Activated T-cell treated with anti-CD3 and anti-CD28 coated beads, Interleukin-2, amount 50 U/mL, for 72 hours (primary cell): ENCODE results near the gene PCID2. TPM values are rescaled to one million over a fixed set of nuclear protein-coding genes. Genes with fewer than 3 reads are reported as not detected.

Source experiments
- ATAC-seq, 2 donors: fragments of 150-1000 bp; cut with Tn5 transposase; replicated peaks in 1 of 2; 2 replicates each; pipeline ENCODE4 v1.10.0; 2021; ENCODE audit warnings: moderate library complexity in 2 of 2, mild to moderate bottlenecking in 1 of 2
- DNase-seq, 2 donors: peaks; one replicate each; pipeline ENCODE4 v3.0.0; 2021 to 2022; ENCODE audit warnings: mixed read lengths in 1 of 2
- H3K27ac Mint-ChIP-seq: one replicate; pipeline ENCODE4 v1.8.0; 2022; ENCODE audit warnings: mild to moderate bottlenecking, moderate library complexity, mixed read lengths
- H3K27me3 Mint-ChIP-seq: one replicate; pipeline ENCODE4 v1.8.0; 2022; ENCODE audit warnings: low read depth, mixed read lengths
- H3K36me3 Mint-ChIP-seq, 2 donors: one replicate each; pipeline ENCODE4 v1.8.0; 2022; ENCODE audit warnings: mixed read lengths in 2 of 2, mild to moderate bottlenecking in 1 of 2; ENCODE audit not compliant: insufficient read depth in 2 of 2
- H3K4me1 Mint-ChIP-seq: one replicate; pipeline ENCODE4 v1.8.0; 2022; ENCODE audit warnings: low read depth, mixed read lengths
- H3K4me3 Mint-ChIP-seq, 2 donors: one replicate each; pipeline ENCODE4 v1.8.0; 2022; ENCODE audit warnings: mild to moderate bottlenecking in 2 of 2, mixed read lengths in 2 of 2, moderate library complexity in 2 of 2
- H3K9me3 Mint-ChIP-seq, 2 donors: one replicate each; pipeline ENCODE4 v1.8.0; 2022; ENCODE audit warnings: mixed read lengths in 2 of 2
- total RNA-seq, 2 donors: library from RNA; stranded (reverse); gene quantifications; one replicate each; pipeline ENCODE4 v1.2.3, GENCODE V29; 2022

Gene PCID2
- total RNA-seq, 2 donors from 2014 or later, result 76.8 to 83.1 TPM

DNA sequence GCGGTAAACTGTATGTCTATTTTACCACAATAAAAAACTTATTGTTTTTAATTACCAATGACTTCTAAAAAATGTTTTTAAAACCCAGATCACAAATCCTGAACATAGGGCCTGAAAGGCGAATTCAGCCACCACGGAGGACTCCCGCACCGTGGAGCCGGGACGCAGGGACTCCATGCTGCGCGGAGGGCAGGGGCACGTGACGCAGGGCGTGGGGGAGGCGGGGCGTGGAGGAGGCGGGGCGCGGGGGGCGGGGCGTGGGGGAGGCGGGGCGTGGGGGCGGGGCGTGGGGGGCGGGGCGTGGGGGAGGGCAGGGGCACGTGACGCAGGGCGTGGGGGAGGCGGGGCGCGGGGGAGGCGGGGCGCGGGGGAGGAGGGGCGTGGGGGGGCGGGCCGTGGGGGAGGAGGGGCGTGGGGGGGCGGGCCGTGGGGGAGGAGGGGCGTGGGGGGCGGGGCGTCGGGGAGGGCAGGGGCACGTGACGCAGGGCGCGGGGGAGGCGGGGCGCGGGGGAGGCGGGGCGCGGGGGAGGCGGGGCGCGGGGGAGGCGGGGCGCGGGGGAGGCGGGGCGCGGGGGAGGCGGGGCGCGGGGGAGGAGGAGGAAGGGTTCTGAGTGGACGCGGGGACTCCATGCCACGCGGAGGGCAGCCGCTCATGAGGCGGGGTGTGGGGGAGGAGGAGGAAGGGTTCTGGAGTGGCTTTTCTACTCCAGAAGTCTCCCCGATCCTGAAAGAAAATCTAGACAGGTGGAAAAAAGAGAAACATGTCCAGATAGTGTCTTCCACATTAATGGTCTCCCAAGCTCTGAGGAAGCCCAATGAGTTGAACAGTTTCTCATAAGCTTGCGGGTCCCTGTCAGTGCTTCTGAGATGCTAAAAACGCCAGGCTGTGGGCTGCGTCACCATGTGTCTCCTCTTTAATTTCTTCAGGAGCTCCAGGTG is 54.4 kb downstream of the PCID2 start:
- Mint-ChIP-seq H3K27ac (no peak overlapping the region), H3K36me3 (peaks cover 14 to 18% of the 10 kb centered on the region in 2 donors), H3K27me3 (peaks cover 10% of the 10 kb centered on the region), H3K4me3 (peak overlapping the region; percentile 76 to 84), H3K9me3 (peaks cover 10% of the 10 kb centered on the region in 2 donors), H3K4me1 (peaks cover 11% of the 10 kb centered on the region)
- ATAC-seq (peak; percentile 72 to 83), DNase-seq (peak; percentile 64 to 67)

GRCh38 chr13:113152984-113153809 is 55.3 kb downstream of the PCID2 start:
- DNase-seq, result peak; percentile 21 to 25
- H3K4me3 Mint-ChIP-seq, result peak overlapping the region; percentile 84
- peak overlapping the region; percentile 26 for H3K27ac Mint-ChIP-seq
- ATAC-seq, result peak; percentile 40 to 52
- H3K9me3 Mint-ChIP-seq, result peaks cover 10% of the 10 kb centered on the region in 2 donors
- H3K4me1 Mint-ChIP-seq, result peaks cover 11% of the 10 kb centered on the region
- peaks cover 10% of the 10 kb centered on the region for H3K27me3 Mint-ChIP-seq
- peaks cover 14 to 18% of the 10 kb centered on the region in 2 donors for H3K36me3 Mint-ChIP-seq

DNA sequence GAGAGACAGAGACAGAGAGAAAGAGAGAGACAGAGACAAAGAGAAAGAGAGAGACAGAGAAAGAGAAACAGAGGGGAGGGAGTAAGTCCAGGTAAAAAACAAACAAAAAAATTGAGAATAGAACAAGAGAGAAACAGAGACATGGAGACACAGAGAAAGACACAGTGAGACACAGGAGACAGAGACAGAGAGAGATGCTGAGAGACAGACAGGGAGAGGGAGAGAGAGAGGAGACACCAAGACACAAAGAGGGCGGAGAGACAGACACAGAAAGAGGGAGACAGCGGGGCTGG is 55.8 kb downstream of the PCID2 start:
- peaks cover 10% of the 10 kb centered on the region in 2 donors for H3K9me3 Mint-ChIP-seq
- DNase-seq (no peak), ATAC-seq (no peak)
- H3K4me1 Mint-ChIP-seq, result peaks cover 11% of the 10 kb centered on the region
- H3K36me3 Mint-ChIP-seq, result peaks cover 14 to 18% of the 10 kb centered on the region in 2 donors
- H3K27ac Mint-ChIP-seq, result peak overlapping the region; percentile 10
- H3K4me3 Mint-ChIP-seq, result peak overlapping the region; percentile 84
- H3K27me3 Mint-ChIP-seq, result peaks cover 10% of the 10 kb centered on the region

DNA sequence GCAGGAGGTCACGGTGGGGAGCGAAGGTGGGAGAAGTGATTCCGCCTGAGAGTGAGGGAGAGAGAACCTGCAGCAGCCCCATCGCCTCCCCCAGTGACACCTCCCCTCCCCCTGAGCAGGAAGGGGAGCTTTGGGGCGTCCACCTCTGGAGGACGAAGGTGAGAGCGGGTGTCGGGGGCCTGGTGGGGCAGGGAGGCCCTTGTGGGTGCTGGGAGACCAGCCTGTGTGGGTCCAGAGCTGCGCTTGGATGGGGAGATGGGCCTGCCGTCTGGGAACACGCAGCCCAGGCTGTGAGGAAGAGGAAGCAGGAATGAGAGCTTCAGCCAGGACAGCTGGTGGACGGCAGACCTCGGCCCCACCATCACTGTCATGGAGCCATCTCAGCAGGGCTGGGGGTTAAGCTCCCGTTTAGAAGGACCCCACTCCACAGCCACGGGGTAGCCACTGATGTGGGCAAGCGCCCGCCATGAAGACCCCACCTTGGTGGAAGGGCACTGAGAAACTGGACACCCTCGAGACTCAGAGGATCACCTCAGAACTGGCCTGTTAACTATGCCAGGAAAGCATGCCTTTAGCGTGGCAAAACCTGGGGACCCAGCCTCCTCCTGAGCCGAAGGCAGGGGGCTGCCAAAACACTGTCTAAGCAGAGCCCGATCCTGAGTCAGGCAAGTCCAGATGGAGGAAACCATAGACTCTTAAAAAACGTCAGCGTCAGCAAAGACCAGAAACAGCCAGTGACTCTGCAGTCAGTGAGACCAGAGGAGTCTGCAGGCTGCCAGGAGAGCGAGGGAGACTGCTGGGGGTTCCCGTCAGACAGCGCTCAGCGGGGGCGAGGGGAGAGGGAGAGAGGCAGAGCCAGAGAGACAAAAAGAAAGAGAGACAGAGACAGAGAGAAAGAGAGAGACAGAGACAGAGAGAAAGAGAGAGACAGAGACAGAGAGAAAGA is 56.5 kb downstream of the PCID2 start:
- peaks cover 14% of the 10 kb centered on the region in 2 donors for H3K36me3 Mint-ChIP-seq
- H3K27ac Mint-ChIP-seq, result no peak overlapping the region
- DNase-seq, result peak in 1 of 2 donors; percentile 17
- H3K27me3 Mint-ChIP-seq, result peaks cover 10% of the 10 kb centered on the region
- H3K4me1 Mint-ChIP-seq, result peaks cover 11% of the 10 kb centered on the region
- H3K4me3 Mint-ChIP-seq, result peak overlapping the region; percentile 84
- ATAC-seq, result peak; percentile 39 to 46
- H3K9me3 Mint-ChIP-seq, result peaks cover 8 to 10% of the 10 kb centered on the region in 2 donors

- Mint-ChIP-seq H3K36me3 (peaks cover 13 to 14% of the 10 kb centered on the region in 2 donors), H3K27ac (no peak overlapping the region), H3K4me1 (peaks cover 14% of the 10 kb centered on the region), H3K27me3 (peaks cover 10% of the 10 kb centered on the region), H3K9me3 (peaks cover 8 to 10% of the 10 kb centered on the region in 2 donors), H3K4me3 (peak overlapping the region; percentile 21 to 56)
- ATAC-seq (no peak), DNase-seq (no peak)
Observed at GRCh38 chr13:113150550-113151365, 57.7 kb downstream of the PCID2 start.

GRCh38 chr13:113149711-113150549 is 58.5 kb downstream of the PCID2 start:
- H3K4me1 Mint-ChIP-seq, result peaks cover 22% of the 10 kb centered on the region
- H3K27me3 Mint-ChIP-seq, result peaks cover 10% of the 10 kb centered on the region
- ATAC-seq, result no peak
- H3K9me3 Mint-ChIP-seq, result peaks cover 5 to 6% of the 10 kb centered on the region in 2 donors
- peaks cover 10 to 11% of the 10 kb centered on the region in 2 donors for H3K36me3 Mint-ChIP-seq
- no peak for DNase-seq
- no peak overlapping the region for H3K4me3 Mint-ChIP-seq
- no peak overlapping the region for H3K27ac Mint-ChIP-seq

DNA sequence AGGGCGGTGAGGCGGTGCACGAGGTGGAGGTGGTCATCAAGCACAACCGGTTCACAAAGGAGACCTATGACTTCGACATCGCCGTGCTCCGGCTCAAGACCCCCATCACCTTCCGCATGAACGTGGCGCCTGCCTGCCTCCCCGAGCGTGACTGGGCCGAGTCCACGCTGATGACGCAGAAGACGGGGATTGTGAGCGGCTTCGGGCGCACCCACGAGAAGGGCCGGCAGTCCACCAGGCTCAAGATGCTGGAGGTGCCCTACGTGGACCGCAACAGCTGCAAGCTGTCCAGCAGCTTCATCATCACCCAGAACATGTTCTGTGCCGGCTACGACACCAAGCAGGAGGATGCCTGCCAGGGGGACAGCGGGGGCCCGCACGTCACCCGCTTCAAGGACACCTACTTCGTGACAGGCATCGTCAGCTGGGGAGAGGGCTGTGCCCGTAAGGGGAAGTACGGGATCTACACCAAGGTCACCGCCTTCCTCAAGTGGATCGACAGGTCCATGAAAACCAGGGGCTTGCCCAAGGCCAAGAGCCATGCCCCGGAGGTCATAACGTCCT is 59.4 kb downstream of the PCID2 start:
- Mint-ChIP-seq H3K9me3 (peaks cover 4 to 5% of the 10 kb centered on the region in 2 donors), H3K4me3 (no peak overlapping the region), H3K36me3 (peaks cover 9 to 10% of the 10 kb centered on the region in 2 donors), H3K4me1 (peaks cover 23% of the 10 kb centered on the region), H3K27me3 (peaks cover 10% of the 10 kb centered on the region), H3K27ac (no peak overlapping the region)
- ATAC-seq, result no peak
- no peak for DNase-seq

GRCh38 chr13:113148407-113148806 is 60.1 kb downstream of the PCID2 start:
- ATAC-seq (no peak), DNase-seq (no peak)
- peaks cover 10% of the 10 kb centered on the region for H3K27me3 Mint-ChIP-seq
- no peak overlapping the region for H3K27ac Mint-ChIP-seq
- peaks cover 23% of the 10 kb centered on the region for H3K4me1 Mint-ChIP-seq
- peaks cover 7 to 10% of the 10 kb centered on the region in 2 donors for H3K36me3 Mint-ChIP-seq
- H3K4me3 Mint-ChIP-seq, result no peak overlapping the region
- peaks cover 4 to 5% of the 10 kb centered on the region in 2 donors for H3K9me3 Mint-ChIP-seq

DNA sequence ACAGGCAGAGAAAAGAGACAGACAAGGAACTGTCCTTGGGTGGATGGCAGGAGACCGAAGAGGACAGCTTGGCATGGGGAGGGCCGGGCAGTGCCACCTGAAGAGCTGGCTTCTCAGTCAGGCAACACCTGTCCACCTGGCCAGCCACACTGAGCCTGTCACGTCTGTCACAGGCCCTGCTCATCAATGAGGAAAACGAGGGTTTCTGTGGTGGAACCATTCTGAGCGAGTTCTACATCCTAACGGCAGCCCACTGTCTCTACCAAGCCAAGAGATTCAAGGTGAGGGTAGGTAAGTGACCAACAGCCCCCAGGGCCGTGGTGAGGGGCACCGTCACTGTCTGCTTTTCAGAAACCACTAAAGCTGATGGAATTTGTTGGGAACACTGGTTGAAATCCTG is 61.3 kb downstream of the PCID2 start:
- DNase-seq, result no peak
- Mint-ChIP-seq H3K27me3 (peaks cover 2% of the 10 kb centered on the region), H3K36me3 (peaks cover 5 to 7% of the 10 kb centered on the region in 2 donors), H3K4me3 (no peak overlapping the region), H3K4me1 (peaks cover 14% of the 10 kb centered on the region), H3K27ac (no peak overlapping the region), H3K9me3 (peaks cover 4 to 5% of the 10 kb centered on the region in 2 donors)
- no peak for ATAC-seq

DNA sequence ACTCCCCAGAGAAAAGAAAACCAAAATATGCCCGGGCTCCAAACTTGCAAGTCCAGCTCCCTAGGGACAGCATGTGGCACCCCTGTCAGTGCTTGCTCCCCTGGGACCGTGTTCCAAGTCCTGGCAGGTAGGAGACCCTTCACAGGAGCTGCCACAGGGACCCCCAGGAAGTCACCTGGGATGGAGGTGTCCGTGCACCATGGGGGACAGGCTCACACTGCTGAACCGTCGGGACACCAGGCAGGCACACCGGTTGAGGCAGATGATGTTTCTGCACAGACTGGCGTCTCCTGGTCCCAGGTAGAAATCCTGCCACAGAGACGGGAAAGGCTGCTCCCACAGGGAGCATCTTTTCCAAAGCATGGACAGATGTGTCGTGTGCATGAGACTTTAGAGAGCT is 61.7 kb downstream of the PCID2 start:
- Mint-ChIP-seq H3K36me3 (peaks cover 5 to 7% of the 10 kb centered on the region in 2 donors), H3K27me3 (no peaks in the 10 kb centered on the region), H3K9me3 (peaks cover 4 to 5% of the 10 kb centered on the region in 2 donors), H3K4me3 (no peak overlapping the region), H3K4me1 (peaks cover 11% of the 10 kb centered on the region), H3K27ac (no peak overlapping the region)
- no peak for DNase-seq
- no peak for ATAC-seq
